Subcutaneous abdominal adipose tissue (tissue), 5 donors: ENCODE data around the gene SLC41A3.

Experiments
- H3K27ac ChIP-seq: one replicate; pipeline ENCODE4 v1.7.0; 2013; ENCODE audit warnings: low read depth, mild to moderate bottlenecking, inconsistent platforms, low read length, moderate library complexity
- H3K27me3 ChIP-seq, 5 donors: one replicate each; pipeline ENCODE4 v1.7.0; 2013; ENCODE audit warnings: low read length in 5 of 5, inconsistent platforms in 1 of 5; ENCODE audit not compliant: control insufficient read depth in 5 of 5, insufficient read depth in 4 of 5
- H3K36me3 ChIP-seq, 5 donors: one replicate each; pipeline ENCODE4 v1.7.0; 2013; ENCODE audit warnings: low read length in 5 of 5; ENCODE audit not compliant: control insufficient read depth in 5 of 5, insufficient read depth in 5 of 5
- H3K4me1 ChIP-seq, 5 donors: one replicate each; pipeline ENCODE4 v1.7.0; 2013; ENCODE audit warnings: low read length in 5 of 5, mild to moderate bottlenecking in 3 of 5, moderate library complexity in 1 of 5; ENCODE audit not compliant: control insufficient read depth in 5 of 5, insufficient read depth in 5 of 5
- H3K4me3 ChIP-seq, 5 donors: one replicate each; pipeline ENCODE4 v1.7.0; 2013; ENCODE audit warnings: low read length in 5 of 5, low read depth in 1 of 5
- H3K9ac ChIP-seq, 5 donors: one replicate each; pipeline ENCODE4 v1.7.0; 2013; ENCODE audit warnings: low read length in 5 of 5, mild to moderate bottlenecking in 4 of 5, moderate library complexity in 3 of 5
- H3K9me3 ChIP-seq, 5 donors: one replicate each; pipeline ENCODE4 v1.7.0; 2013; ENCODE audit warnings: low read length in 5 of 5; ENCODE audit not compliant: control insufficient read depth in 5 of 5
- donor health status: healthy.
- donor health status: healthy.
- donor health status: healthy.
- donor health status: healthy.
- donor health status: healthy.

SLC41A3 gene

DNA sequence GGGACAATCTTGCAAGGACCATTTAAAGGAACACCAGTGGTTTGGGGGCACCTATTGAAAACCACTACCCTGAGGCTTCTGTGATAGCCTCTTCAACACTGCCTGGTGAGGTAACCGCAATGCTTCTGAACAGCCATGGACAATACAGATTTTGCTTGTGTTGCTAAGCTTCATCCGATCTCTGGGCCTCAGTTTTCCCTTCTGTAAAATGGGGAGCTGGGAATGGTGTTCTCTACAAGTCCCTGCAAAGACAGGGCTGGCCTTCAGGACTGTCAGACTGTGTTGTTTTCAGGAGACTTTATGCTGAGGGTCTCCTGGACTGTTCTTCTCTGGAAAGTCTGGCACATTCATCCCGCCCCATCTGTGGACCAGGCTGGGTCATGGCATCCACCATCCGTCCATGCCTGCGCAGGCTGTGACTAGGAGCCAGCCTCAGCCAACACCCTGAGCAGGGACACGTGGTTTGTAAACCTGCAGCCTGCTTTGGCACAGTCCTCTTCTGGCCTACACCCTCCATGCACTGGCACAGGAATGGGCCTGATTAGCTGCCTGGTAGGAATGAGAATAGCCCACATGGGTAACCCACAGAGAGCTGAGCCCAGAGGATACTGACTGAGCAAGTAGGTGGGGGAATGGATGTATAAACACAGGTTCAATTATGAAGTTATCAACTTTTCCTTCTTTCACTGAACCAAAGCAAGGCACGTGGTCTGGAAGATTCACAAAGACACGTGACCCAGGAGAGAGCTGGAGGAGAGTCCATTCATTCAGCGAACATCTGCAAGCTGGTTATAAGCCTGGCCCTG is 59.7 kb downstream of the SLC41A3 start:
- Histone ChIP-seq H3K36me3 (peaks cover 4 to 50% (median 43%) of the 10 kb centered on the region in 5 donors), H3K27me3 (no peaks in the 10 kb centered on the region), H3K4me1 (peaks cover 0 to 4% (median 0%) of the 10 kb centered on the region in 5 donors), H3K4me3 (no peak overlapping the region), H3K9ac (no peak overlapping the region), H3K9me3 (peaks cover 0 to 8% (median 5%) of the 10 kb centered on the region in 5 donors), H3K27ac (no peak overlapping the region)

DNA sequence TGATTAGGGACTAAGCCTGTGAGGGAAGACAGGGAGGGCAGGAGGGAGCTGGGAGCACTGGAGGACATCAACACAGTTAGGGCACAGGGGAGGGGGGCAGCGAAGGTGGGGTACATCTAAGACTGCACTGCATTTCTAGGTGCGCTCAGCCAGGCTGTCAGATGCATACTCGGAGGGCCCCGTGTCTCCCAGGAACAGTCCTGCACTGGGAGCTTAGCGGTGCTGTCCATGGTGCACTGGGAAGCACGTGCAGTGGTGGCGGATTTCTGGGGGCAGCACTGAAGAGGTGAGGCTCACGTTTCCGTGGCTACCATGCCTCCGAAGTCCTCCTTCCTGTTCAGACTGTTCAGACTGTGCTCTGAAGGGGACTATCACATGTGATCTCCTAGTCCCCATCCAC is 60.5 kb downstream of the SLC41A3 start:
- H3K9me3 ChIP-seq, result peaks cover 0 to 6% (median 5%) of the 10 kb centered on the region in 5 donors
- H3K4me1 ChIP-seq, result peaks cover 0 to 4% (median 0%) of the 10 kb centered on the region in 5 donors
- no peak overlapping the region for H3K9ac ChIP-seq
- H3K27me3 ChIP-seq, result no peaks in the 10 kb centered on the region
- no peak overlapping the region for H3K4me3 ChIP-seq
- H3K27ac ChIP-seq, result no peak overlapping the region
- H3K36me3 ChIP-seq, result peaks cover 4 to 48% (median 42%) of the 10 kb centered on the region in 5 donors

DNA sequence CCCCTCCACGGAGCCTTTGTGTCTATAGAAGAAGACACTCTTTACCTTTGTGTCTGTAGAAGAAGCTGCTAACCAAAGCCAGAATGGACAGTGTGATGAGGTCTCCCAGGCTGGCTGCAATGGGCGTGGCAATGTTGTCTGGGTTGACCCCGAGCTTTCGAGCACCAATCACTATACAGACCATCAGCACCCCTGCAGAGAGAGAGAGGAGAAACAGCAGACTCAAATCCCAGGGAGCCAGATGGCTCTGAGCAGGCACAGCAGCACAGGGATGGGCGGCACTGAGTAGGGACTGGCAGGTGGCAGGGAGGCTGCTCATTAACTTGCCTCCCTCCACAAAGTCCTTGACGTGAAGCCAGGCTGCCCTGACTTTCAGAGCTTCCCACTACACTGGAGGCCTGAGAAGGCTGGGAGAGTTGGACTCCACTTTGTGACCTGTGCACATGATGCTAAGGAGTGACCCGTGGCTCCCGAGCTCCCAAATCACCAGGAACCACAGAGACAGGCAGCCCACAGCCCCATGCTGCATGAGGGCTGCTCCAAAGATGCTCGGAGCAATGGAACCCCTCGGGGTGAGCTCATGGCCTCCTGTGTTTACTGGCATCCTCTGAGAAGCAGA is 61.1 kb downstream of the SLC41A3 start:
- peaks cover 0 to under 1% (median 0%) of the 10 kb centered on the region in 5 donors for H3K9me3 ChIP-seq
- H3K27ac ChIP-seq, result no peak overlapping the region
- no peaks in the 10 kb centered on the region for H3K27me3 ChIP-seq
- peaks cover 4 to 48% (median 42%) of the 10 kb centered on the region in 5 donors for H3K36me3 ChIP-seq
- peaks cover 0 to 4% (median 0%) of the 10 kb centered on the region in 5 donors for H3K4me1 ChIP-seq
- H3K9ac ChIP-seq, result no peak overlapping the region
- no peak overlapping the region for H3K4me3 ChIP-seq

DNA sequence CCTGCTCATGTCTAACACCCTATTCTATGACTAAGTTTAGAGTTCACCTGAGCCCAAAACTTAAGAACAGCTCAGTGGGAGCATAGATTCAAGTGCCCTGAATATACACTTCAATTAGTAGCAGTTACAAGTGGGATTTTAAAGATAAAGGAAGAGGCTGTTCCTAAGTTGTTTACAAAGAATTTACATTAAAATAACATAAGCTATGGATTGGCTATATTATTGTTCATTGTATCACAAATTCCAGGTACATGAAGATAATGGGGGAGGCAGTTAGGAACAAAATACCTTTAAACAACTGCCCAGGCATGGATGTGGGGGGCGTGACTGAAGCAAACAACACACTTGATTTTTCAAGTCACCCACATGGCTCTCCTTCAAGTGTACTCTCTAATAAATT is 62.2 kb downstream of the SLC41A3 start:
- no peak overlapping the region for H3K4me3 ChIP-seq
- peaks cover 0 to 52% (median 41%) of the 10 kb centered on the region in 5 donors for H3K36me3 ChIP-seq
- H3K27me3 ChIP-seq, result no peaks in the 10 kb centered on the region
- no peaks in the 10 kb centered on the region for H3K9me3 ChIP-seq
- no peak overlapping the region for H3K9ac ChIP-seq
- H3K27ac ChIP-seq, result no peak overlapping the region
- H3K4me1 ChIP-seq, result peaks cover 0 to 4% (median 0%) of the 10 kb centered on the region in 5 donors

DNA sequence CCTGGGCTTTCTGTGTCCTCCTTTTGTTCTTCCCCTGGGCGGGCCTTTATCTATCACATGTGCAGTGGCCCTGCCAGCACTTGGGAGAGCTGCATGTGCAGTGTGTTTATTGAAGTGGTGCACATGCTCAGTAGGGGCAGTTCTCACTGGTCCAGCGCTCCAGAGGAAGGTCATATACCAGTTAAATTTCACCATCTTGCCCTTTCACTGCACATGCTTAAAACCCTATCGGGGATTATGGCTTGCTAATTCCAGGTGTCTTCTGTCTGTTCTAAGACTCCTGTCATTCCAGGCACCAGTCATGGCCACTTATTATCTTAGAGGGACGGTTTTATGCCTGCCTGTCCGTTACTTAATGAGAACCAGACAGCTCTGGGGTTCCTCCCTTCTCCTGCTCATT is 62.7 kb downstream of the SLC41A3 start:
- Histone ChIP-seq H3K27ac (no peak overlapping the region), H3K4me3 (no peak overlapping the region), H3K36me3 (peaks cover 0 to 57% (median 41%) of the 10 kb centered on the region in 5 donors), H3K9me3 (no peaks in the 10 kb centered on the region), H3K9ac (no peak overlapping the region), H3K27me3 (no peaks in the 10 kb centered on the region), H3K4me1 (no peaks in the 10 kb centered on the region)

DNA sequence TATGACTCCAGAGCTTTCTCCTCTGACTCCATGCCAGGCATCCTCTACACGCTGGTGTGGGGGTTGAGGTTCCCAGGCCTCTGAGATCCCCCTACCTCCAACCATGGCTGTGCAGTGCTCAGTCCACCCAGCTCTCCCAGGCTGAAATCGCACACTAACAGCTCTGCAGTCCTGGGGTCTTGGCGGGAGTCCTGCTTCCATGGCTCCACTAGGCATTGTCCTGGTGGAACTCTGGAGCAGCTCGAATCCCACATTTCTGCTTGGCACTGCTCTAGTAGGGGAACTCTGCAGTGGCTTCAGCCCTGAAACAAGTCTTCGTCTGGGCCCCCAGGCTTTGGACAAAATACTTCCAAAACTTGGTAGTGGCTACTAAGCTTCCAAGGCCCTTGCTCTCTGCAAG is 64.2 kb downstream of the SLC41A3 start:
- Histone ChIP-seq H3K4me3 (no peak overlapping the region), H3K9ac (no peak overlapping the region), H3K27me3 (no peaks in the 10 kb centered on the region), H3K36me3 (peaks cover 0 to 56% (median 39%) of the 10 kb centered on the region in 5 donors), H3K27ac (no peak overlapping the region), H3K4me1 (no peaks in the 10 kb centered on the region), H3K9me3 (no peaks in the 10 kb centered on the region)

DNA sequence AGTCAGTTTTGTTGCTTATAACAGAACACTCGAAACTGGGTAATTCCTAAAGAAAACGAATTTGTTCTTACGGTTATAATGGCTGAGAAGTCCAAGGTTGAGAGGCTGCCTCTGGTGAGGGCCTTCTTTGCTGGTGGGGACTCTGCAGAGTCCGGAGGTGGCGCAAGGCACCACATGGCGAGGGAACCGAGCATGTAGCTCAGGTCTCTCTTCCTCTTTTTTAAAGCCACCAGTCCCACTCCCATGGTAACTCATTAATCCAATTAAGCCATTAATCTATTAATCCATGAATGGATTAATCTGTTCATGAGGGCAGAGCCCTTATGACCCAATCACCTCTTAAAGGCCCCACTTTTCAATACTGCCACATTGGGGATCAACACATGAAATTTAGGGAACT is 64.9 kb downstream of the SLC41A3 start:
- no peaks in the 10 kb centered on the region for H3K4me1 ChIP-seq
- no peak overlapping the region for H3K9ac ChIP-seq
- H3K36me3 ChIP-seq, result peaks cover 0 to 54% (median 37%) of the 10 kb centered on the region in 5 donors
- no peaks in the 10 kb centered on the region for H3K27me3 ChIP-seq
- H3K4me3 ChIP-seq, result no peak overlapping the region
- H3K27ac ChIP-seq, result no peak overlapping the region
- H3K9me3 ChIP-seq, result no peaks in the 10 kb centered on the region

DNA sequence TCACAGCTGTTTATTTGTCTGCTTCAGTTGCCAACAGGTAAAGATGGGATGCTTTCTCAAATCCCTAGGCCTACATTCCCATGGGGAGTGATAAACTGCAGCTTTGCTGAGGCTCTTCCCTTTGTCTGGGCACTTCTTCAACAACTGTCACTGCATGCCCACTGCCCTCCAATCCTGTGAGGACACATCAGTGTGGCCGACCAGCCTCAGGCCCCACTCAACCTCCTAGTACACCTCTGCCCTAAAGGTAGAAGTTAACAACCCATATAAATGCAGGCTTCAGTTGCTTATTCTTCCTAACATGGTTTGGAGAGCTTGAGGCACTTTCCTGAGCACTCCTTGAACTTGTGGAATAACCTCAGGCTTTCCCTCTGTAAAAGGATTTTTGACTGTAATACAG is 65.4 kb downstream of the SLC41A3 start:
- Histone ChIP-seq H3K4me1 (no peaks in the 10 kb centered on the region), H3K4me3 (no peak overlapping the region), H3K9ac (no peak overlapping the region), H3K27ac (no peak overlapping the region), H3K9me3 (no peaks in the 10 kb centered on the region), H3K27me3 (no peaks in the 10 kb centered on the region), H3K36me3 (peaks cover 0 to 53% (median 33%) of the 10 kb centered on the region in 5 donors)

DNA sequence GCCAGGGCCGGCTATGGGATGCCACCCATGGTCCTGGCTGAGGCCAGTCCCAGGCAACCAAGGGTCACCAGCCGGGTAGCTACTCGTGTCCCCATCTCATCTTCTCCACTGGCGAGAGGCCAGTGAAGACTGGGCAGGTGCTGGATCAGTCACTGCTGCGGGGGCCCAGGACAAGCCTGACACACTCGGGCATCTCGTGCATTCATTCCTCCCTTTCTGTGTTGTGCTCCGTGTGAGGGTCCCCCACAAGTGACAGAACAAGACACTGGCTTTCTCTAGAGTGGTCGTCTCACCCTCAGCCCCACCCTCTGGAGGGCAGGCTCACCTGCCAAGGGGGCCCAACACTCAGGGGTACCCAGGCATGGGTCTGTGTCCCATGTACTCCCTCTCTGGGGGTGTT is 66.6 kb downstream of the SLC41A3 start:
- Histone ChIP-seq H3K9me3 (no peaks in the 10 kb centered on the region), H3K4me1 (no peaks in the 10 kb centered on the region), H3K9ac (no peak overlapping the region), H3K4me3 (no peak overlapping the region), H3K36me3 (peaks cover 0 to 51% (median 27%) of the 10 kb centered on the region in 5 donors), H3K27ac (no peak overlapping the region), H3K27me3 (no peaks in the 10 kb centered on the region)

DNA sequence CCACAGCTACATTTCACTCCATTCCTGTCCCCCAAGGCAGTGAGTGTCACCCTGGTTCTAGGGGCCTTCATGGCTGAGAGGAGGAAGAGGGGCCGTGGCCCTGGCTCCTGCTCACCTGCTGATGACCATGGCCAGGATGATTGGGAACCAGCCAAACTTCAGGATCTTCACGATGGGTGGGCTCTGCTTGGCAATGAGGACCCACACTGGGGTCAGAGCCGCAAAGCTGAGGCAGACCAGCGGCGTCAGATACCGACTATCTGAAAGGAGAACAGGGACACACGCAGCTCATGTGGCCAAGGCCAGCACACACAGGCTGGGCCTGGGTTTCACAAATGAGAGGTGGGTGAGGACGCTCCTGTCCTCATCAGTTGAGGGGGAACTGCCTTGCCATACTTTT is 67.3 kb downstream of the SLC41A3 start:
- H3K4me1 ChIP-seq, result no peaks in the 10 kb centered on the region
- H3K4me3 ChIP-seq, result no peak overlapping the region
- H3K27ac ChIP-seq, result no peak overlapping the region
- H3K9ac ChIP-seq, result no peak overlapping the region
- no peaks in the 10 kb centered on the region for H3K9me3 ChIP-seq
- peaks cover 0 to 54% (median 28%) of the 10 kb centered on the region in 5 donors for H3K36me3 ChIP-seq
- no peaks in the 10 kb centered on the region for H3K27me3 ChIP-seq
